Breast epithelium (tissue), 4 donors: ENCODE data around the gene LRRC4C. TPM values are rescaled to one million over a fixed set of nuclear protein-coding genes. Genes with fewer than 3 reads are reported as not detected.

Source experiments
- DNase-seq, 2 donors: peaks; one replicate each; pipeline ENCODE4 v3.0.0-alpha.2; 2019; ENCODE audit warnings: low spot score in 2 of 2
- H3K27ac ChIP-seq, 2 donors: fragments of 200-600 bp; sonication (generic) in 1 of 2; one replicate each; pipeline ENCODE4 v1.5.1; 2016 to 2019; ENCODE audit warnings: mild to moderate bottlenecking in 1 of 2
- H3K27me3 ChIP-seq, 2 donors: fragments of 200-600 bp; sonication (generic) in 1 of 2; one replicate each; pipeline versions ENCODE4 v1.5.1 to v1.6.0; 2017 to 2019; ENCODE audit warnings: control low read depth in 1 of 2, mild to moderate bottlenecking in 1 of 2
- H3K36me3 ChIP-seq: fragments of 200-600 bp; one replicate; pipeline ENCODE4 v1.5.1; 2019
- H3K4me1 ChIP-seq, 2 donors: fragments of 200-600 bp; sonication (generic); one replicate each; pipeline ENCODE4 v1.5.1; 2016 to 2019; ENCODE audit warnings: control low read depth in 1 of 2
- H3K4me3 ChIP-seq, 3 donors: fragments of 200-600 bp; sonication (generic); 1 replicate in 2 of 3; 2 replicates in 1 of 3; pipeline ENCODE4 v1.5.1; 2016 to 2019; ENCODE audit warnings: mild to moderate bottlenecking in 3 of 3, moderate library complexity in 2 of 3
- H3K9me3 ChIP-seq, 2 donors: fragments of 200-600 bp; sonication (generic) in 1 of 2; one replicate each; pipeline ENCODE4 v1.5.1; 2016 to 2019; ENCODE audit warnings: control low read depth in 1 of 2
- POLR2A ChIP-seq: fragments of 450-650 bp; IDR thresholded peaks from one replicate; pipeline ENCODE4 v1.6.1; 2016; ENCODE audit warnings: antibody characterized with exemption, mild to moderate bottlenecking, moderate library complexity
- POLR2AphosphoS5 ChIP-seq, 3 donors: sonication (generic); formaldehyde crosslinking; IDR thresholded peaks; one replicate each; pipeline ENCODE4 v1.6.1; 2017; ENCODE audit warnings: antibody characterized with exemption in 3 of 3
- intact Hi-C: fragments of 100-400 bp; cut with DNase I; formaldehyde crosslinking; loops from one replicate; pipeline ENCODE4 v1.15.1; 2023; ENCODE audit warnings: low total_unique reads
- total RNA-seq, 3 donors: library from RNA; depleted of rRNA; stranded (reverse); fragments of >200 nt; gene quantifications; one replicate each; pipeline ENCODE4 v1.1.0, GENCODE V29; 2016
- TF ChIP-seq, protein P1 (sequence below), 3 donors: fragments of 450-650 bp; IDR thresholded peaks; one replicate each; pipeline ENCODE4 v1.5.1; 2016 to 2017; ENCODE audit warnings: antibody characterized with exemption in 3 of 3, mild to moderate bottlenecking in 3 of 3, moderate library complexity in 3 of 3

LRRC4C gene
- total RNA-seq, 3 donors from 2014 or later: 2.9 to 15.4 (median 6.6) TPM

DNA sequence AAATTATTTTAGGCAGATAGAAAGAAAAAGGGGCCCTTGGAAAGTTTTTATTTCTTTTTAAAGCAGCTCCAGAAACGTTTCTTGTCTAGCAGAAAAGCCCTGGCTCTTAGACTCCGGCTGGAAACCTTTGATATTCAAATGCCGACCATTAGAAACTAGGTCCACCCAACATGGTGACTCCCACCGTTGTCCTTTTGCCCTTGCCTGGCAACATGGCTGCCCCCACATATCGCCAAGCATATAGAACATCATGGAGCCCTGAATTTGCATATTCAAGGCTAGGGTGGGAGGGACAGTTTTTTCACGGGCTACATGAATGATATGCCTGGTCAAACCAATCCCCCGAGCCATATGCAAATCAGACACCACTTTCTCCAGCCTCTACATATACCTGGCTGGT is 1379.0 kb downstream of the LRRC4C start:
- Histone ChIP-seq H3K9me3 (peaks cover 0 to 2% of the 10 kb centered on the region in 2 donors), H3K4me3 (no peak overlapping the region), H3K4me1 (no peaks in the 10 kb centered on the region), H3K27me3 (no peaks in the 10 kb centered on the region), H3K27ac (no peak overlapping the region), H3K36me3 (no peaks in the 10 kb centered on the region)
- intact Hi-C loops: no loop called here
- TF ChIP-seq, protein P1, sequence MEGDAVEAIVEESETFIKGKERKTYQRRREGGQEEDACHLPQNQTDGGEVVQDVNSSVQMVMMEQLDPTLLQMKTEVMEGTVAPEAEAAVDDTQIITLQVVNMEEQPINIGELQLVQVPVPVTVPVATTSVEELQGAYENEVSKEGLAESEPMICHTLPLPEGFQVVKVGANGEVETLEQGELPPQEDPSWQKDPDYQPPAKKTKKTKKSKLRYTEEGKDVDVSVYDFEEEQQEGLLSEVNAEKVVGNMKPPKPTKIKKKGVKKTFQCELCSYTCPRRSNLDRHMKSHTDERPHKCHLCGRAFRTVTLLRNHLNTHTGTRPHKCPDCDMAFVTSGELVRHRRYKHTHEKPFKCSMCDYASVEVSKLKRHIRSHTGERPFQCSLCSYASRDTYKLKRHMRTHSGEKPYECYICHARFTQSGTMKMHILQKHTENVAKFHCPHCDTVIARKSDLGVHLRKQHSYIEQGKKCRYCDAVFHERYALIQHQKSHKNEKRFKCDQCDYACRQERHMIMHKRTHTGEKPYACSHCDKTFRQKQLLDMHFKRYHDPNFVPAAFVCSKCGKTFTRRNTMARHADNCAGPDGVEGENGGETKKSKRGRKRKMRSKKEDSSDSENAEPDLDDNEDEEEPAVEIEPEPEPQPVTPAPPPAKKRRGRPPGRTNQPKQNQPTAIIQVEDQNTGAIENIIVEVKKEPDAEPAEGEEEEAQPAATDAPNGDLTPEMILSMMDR (IDR thresholded peaks at IDR 0.05): no peak
- TF ChIP-seq POLR2A: no peak
- no peak for TF ChIP-seq POLR2AphosphoS5 (IDR thresholded peaks at IDR 0.05)
- DNase-seq: no peak
